ENCODE measurements around the gene BAHCC1.

DNA sequence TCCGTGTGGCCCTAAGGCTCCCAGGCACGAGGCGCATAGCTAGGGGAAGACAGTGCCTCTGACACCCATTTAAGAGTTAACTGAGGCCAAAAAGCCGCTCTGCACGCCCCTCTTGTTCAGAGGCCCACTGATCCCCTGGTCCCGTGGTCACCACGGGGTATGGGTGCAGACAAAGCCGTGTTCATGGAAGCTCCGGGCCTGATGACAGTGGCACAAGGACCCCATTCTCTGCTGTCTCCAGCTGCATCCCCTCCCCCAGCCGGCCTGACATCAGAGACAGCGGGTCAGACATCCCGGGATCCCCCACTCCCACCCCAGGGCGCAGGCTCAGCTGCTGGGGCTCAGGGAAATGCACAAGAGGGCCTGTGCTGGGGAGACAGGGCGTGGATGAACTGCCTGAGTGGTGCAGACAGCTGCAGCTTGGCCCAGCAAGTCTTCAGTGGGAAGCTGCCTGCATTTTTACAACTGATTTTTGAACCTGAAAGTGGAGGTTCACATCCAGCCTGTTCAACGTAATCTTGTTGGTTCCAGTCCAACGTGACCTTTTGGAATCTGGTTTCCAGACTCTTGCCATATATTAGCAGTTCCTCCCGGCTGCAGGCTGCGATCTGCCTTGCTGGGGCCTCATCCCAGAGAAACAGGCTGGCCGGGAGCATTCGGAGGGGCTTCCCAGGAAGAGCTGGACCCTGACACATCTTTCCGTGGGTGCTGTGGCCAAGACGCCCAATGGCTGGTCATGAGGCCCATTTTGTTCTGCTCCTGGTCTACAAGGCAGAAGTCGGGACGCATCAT is 9.7 kb upstream of the BAHCC1 start:
- TF ChIP-seq, protein P1, sequence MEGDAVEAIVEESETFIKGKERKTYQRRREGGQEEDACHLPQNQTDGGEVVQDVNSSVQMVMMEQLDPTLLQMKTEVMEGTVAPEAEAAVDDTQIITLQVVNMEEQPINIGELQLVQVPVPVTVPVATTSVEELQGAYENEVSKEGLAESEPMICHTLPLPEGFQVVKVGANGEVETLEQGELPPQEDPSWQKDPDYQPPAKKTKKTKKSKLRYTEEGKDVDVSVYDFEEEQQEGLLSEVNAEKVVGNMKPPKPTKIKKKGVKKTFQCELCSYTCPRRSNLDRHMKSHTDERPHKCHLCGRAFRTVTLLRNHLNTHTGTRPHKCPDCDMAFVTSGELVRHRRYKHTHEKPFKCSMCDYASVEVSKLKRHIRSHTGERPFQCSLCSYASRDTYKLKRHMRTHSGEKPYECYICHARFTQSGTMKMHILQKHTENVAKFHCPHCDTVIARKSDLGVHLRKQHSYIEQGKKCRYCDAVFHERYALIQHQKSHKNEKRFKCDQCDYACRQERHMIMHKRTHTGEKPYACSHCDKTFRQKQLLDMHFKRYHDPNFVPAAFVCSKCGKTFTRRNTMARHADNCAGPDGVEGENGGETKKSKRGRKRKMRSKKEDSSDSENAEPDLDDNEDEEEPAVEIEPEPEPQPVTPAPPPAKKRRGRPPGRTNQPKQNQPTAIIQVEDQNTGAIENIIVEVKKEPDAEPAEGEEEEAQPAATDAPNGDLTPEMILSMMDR (IDR thresholded peaks at IDR 0.05) = no peak
- no peak for TF ChIP-seq POLR2AphosphoS5 (IDR thresholded peaks at IDR 0.05)
